KOPT-K1 (cell line): ENCODE results near the gene COX7B2.

Experiments
- H3K27ac ChIP-seq: fragments of 200-600 bp; sonication (generic); 2 replicates; pipeline ENCODE4 v1.5.1; 2016; ENCODE audit warnings: antibody characterized with exemption, mild to moderate bottlenecking, low read depth, low read length; ENCODE audit not compliant: poor library complexity, severe bottlenecking
- H3K36me3 ChIP-seq: fragments of 200-600 bp; sonication (generic); 2 replicates; pipeline ENCODE4 v1.5.1; 2017; ENCODE audit warnings: antibody characterized with exemption, mild to moderate bottlenecking, low read length, moderate library complexity; ENCODE audit not compliant: insufficient read depth
- H3K9me3 ChIP-seq: fragments of 200-600 bp; sonication (generic); 2 replicates; pipeline ENCODE4 v1.5.1; 2017; ENCODE audit warnings: antibody characterized with exemption, low read length, mild to moderate bottlenecking; ENCODE audit not compliant: insufficient read depth, poor library complexity, severe bottlenecking

Gene COX7B2

GRCh38 chr4:46844325-46844917 is 64.6 kb downstream of the COX7B2 start:
- Histone ChIP-seq H3K9me3 (no peaks in the 10 kb centered on the region), H3K27ac (no peak overlapping the region), H3K36me3 (no peaks in the 10 kb centered on the region)

DNA sequence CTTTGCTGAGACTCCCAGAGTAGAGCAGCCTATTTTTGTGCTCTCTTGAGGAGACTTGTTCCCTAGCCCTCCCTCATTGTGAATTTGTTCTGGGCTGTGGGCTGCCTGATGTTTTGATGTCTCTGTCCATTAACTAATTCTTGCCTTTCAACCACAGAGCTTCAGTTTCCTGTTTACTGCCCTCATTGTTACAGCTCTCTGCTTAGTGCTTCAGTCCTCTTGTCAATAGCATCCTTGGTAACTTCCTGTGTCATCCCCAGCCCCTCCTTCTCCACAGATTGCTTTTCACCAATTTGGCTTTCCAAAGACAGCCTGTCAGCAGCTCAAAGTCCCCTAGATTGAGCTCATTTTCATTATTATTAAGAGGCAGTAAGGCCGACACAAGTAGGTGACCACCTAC is 69.9 kb downstream of the COX7B2 start:
- H3K36me3 ChIP-seq, result no peaks in the 10 kb centered on the region
- H3K9me3 ChIP-seq, result no peaks in the 10 kb centered on the region
- no peak overlapping the region for H3K27ac ChIP-seq

DNA sequence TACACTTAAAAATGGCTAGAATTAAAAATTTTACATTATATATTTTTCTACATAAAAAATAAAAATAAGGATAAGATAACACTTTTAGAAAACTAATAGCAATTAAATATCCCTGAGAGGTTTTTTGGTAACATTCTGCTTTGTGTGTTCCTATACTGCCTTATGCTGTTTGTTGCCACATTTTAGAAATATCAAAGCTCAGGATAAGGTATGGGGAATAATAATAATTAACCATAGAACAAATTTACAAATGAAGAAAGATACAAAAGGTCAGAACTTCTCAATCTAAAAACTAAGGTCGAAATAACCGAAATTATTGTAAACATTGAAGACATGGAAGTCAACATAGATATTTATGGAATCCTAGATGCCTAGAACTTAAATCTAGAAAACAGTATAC is 71.4 kb downstream of the COX7B2 start:
- no peaks in the 10 kb centered on the region for H3K9me3 ChIP-seq
- H3K27ac ChIP-seq, result no peak overlapping the region
- no peaks in the 10 kb centered on the region for H3K36me3 ChIP-seq

- Histone ChIP-seq H3K9me3 (no peaks in the 10 kb centered on the region), H3K27ac (no peak overlapping the region), H3K36me3 (no peaks in the 10 kb centered on the region)
Observed at GRCh38 chr4:46836584-46836983, 72.5 kb downstream of the COX7B2 start.

DNA sequence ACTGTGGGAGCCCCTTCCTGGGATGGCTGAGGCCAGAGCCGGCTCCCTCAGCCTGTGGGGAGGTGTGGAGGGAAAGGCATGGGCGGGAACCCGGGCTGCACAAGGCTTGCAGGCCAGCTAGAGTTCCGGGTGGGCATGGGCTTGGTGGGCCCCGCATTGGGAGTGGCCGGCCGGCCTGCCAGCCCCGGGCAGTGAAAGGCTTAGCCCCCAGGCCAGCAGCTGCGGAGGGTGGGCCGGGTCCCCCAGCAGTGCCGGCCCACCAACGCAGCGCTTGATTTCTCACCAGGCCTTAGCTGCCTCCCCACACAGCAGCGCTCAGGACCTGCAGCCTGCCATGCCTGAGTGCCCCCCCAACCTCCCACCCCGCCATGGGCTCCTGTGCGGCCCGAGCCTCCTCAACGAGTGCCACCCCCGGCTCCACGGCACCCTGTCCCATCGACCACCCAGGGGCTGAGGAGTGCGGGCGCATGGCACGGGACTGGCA is 78.0 kb downstream of the COX7B2 start:
- Histone ChIP-seq H3K27ac (no peak overlapping the region), H3K9me3 (no peaks in the 10 kb centered on the region), H3K36me3 (no peaks in the 10 kb centered on the region)

DNA sequence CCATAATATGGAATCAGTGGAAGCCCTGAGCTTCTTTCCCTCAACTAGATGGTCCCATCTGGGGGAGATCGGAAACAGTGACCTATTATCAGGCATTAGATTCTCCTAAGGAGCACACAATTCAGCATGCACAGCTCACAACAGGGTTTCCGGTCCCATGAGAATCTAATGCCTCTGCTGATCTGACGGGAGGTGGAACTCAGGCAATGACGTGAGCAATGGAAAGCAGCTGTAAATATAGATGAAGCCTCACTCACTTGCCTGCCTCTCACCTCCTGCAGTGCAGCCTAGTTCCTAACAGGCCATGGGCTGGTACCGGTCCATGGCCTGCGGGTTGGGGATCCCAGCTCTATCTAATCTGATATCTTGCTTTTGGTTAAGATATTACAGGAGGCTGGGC is 88.9 kb downstream of the COX7B2 start:
- no peaks in the 10 kb centered on the region for H3K9me3 ChIP-seq
- no peaks in the 10 kb centered on the region for H3K36me3 ChIP-seq
- no peak overlapping the region for H3K27ac ChIP-seq

DNA sequence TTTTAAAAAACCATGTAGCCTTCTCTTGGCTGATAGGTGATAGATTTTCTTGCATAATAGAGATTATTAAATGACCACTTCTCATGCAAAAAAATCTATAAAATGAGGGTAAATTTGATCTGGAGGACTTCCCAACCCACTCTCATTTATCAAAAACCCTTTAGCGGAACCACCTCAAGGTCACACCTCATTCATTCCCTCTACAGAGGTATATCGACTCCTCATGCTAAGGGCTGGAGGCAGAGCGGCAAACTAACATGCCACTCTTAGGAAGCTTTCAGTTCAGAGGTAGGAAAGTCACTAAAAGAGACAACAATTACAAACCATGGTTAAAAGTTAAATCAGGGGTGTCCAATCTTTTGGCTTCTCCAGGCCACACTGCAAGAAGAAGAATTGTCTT is 90.0 kb downstream of the COX7B2 start:
- Histone ChIP-seq H3K27ac (no peak overlapping the region), H3K9me3 (no peaks in the 10 kb centered on the region), H3K36me3 (no peaks in the 10 kb centered on the region)

DNA sequence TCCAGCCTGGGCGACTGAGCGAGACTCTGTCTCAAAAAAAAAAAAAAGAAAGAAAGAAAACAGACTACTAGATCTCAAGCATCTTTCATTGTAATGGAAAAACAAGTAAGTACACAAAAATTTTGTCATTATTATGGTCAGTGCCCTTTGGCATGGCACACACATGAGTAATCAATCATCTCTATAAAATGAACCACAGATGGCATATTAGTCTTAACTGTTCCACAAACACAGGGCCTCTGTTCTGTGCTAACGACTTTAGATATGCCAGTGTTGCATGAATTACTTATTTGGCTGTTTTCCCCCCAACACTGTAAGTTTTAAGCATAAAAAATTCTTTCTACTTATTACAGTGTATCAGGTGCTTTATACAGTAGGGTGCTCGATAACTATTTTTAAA is 90.4 kb downstream of the COX7B2 start:
- Histone ChIP-seq H3K9me3 (no peaks in the 10 kb centered on the region), H3K36me3 (no peaks in the 10 kb centered on the region)

DNA sequence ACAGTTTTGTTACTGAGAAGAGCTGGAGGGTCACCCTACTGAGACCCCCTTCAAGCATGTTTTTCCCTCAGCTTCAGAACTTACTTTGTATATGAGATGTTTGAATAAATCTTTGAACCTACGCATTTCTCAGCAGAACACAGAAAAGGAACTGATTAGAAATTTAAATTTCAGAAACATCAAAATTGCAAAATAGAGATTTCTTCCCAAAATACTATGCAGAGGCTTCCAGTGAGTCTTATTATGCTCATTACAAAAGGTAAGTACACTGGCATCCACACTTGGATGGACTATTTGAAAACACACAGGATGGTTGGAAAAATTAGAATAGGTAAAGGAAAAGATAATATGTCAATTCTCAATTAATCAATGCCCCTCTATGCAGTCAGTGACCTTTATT is 91.2 kb downstream of the COX7B2 start:
- H3K36me3 ChIP-seq, result no peaks in the 10 kb centered on the region
- H3K9me3 ChIP-seq, result no peaks in the 10 kb centered on the region
- no peak overlapping the region for H3K27ac ChIP-seq

More for the DNA sequence above, 90.4 kb downstream of the COX7B2 start:
- H3K27ac ChIP-seq, result no peak overlapping the region

- H3K36me3 ChIP-seq, result no peaks in the 10 kb centered on the region
- H3K27ac ChIP-seq, result no peak overlapping the region
- H3K9me3 ChIP-seq, result no peaks in the 10 kb centered on the region
Observed at GRCh38 chr4:46804781-46805413, 104.1 kb downstream of the COX7B2 start.

- Histone ChIP-seq H3K36me3 (no peaks in the 10 kb centered on the region), H3K27ac (no peak overlapping the region), H3K9me3 (no peaks in the 10 kb centered on the region)
Observed at GRCh38 chr4:46793036-46793435, 116.0 kb downstream of the COX7B2 start.

- no peak overlapping the region for H3K27ac ChIP-seq
- no peaks in the 10 kb centered on the region for H3K9me3 ChIP-seq
- H3K36me3 ChIP-seq, result no peaks in the 10 kb centered on the region
Observed at GRCh38 chr4:46781434-46782092, 127.5 kb downstream of the COX7B2 start.

GRCh38 chr4:46765465-46765864 is 143.6 kb downstream of the COX7B2 start:
- H3K36me3 ChIP-seq, result no peaks in the 10 kb centered on the region
- H3K9me3 ChIP-seq, result no peaks in the 10 kb centered on the region
- no peak overlapping the region for H3K27ac ChIP-seq

- no peaks in the 10 kb centered on the region for H3K36me3 ChIP-seq
- H3K27ac ChIP-seq, result no peak overlapping the region
- H3K9me3 ChIP-seq, result no peaks in the 10 kb centered on the region
Observed at GRCh38 chr4:46730075-46730474, 179.0 kb downstream of the COX7B2 start.

GRCh38 chr4:46720055-46720454 is 189.0 kb downstream of the COX7B2 start:
- no peaks in the 10 kb centered on the region for H3K9me3 ChIP-seq

GRCh38 chr4:46717950-46718349 is 191.1 kb downstream of the COX7B2 start:
- no peaks in the 10 kb centered on the region for H3K36me3 ChIP-seq

More at GRCh38 chr4:46720055-46720454, 189.0 kb downstream of the COX7B2 start:
- H3K27ac ChIP-seq, result no peak overlapping the region
- H3K36me3 ChIP-seq, result no peaks in the 10 kb centered on the region

More at GRCh38 chr4:46717950-46718349, 191.1 kb downstream of the COX7B2 start:
- Histone ChIP-seq H3K9me3 (no peaks in the 10 kb centered on the region), H3K27ac (no peak overlapping the region)
